ENCODE measurements around the gene KRT9.

DNA sequence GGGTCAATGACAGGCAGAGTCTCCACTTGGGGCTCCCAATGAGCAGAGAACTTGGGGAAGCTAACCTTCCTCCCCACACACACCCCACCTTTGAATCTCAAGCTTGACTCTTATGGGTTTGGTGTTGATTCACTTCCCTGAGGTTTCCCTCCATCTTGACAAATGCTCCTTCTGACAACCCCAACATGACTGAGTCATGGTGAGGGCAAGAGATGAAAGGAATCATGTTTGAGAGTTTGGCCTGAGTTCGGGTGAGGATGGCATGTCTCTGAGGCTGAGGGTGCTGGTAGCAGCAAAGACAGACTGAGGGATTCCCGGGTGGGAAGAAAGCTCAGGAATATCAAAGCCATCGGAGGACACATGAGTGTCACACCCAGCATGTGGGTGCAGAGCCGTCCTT is 18.7 kb downstream of the KRT9 start:
- no peak for TF ChIP-seq ZC3H4 (CRISPR knock-in tag; IDR thresholded peaks at IDR 0.05; ENCODE audit: borderline replicate concordance)
- no peak for TF ChIP-seq SIN3A (IDR thresholded peaks at IDR 0.05; ENCODE audit: borderline replicate concordance, low read depth, low read length)
- TF ChIP-seq EP300 (IDR thresholded peaks at IDR 0.05; ENCODE audit: low read depth in 2 of 2, low read length in 2 of 2), result no peak
- TF ChIP-seq EP300 (CRISPR knock-in tag; IDR thresholded peaks at IDR 0.05; ENCODE audit: borderline replicate concordance), result no peak
- TF ChIP-seq, protein P1, sequence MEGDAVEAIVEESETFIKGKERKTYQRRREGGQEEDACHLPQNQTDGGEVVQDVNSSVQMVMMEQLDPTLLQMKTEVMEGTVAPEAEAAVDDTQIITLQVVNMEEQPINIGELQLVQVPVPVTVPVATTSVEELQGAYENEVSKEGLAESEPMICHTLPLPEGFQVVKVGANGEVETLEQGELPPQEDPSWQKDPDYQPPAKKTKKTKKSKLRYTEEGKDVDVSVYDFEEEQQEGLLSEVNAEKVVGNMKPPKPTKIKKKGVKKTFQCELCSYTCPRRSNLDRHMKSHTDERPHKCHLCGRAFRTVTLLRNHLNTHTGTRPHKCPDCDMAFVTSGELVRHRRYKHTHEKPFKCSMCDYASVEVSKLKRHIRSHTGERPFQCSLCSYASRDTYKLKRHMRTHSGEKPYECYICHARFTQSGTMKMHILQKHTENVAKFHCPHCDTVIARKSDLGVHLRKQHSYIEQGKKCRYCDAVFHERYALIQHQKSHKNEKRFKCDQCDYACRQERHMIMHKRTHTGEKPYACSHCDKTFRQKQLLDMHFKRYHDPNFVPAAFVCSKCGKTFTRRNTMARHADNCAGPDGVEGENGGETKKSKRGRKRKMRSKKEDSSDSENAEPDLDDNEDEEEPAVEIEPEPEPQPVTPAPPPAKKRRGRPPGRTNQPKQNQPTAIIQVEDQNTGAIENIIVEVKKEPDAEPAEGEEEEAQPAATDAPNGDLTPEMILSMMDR (CRISPR knock-in tag; IDR thresholded peaks at IDR 0.05), result no peak

Data from HepG2 (cell line).